K562 (cell line): Measurements from ENCODE around the gene THADA. TPM values are rescaled to one million over a fixed set of nuclear protein-coding genes. Genes with fewer than 3 reads are reported as not detected.
A peak's percentile ranks its signal among the peaks of the same experiment; 100 is the strongest.

Experiments
- ATAC-seq: fragments of 200-7000 bp; cut with Tn5 transposase; 3 replicates; pipeline ENCODE4 v1.9.1; 2020; ENCODE audit warnings: moderate library complexity
- BruUV-seq: library from RNA; stranded (reverse); fragments of 400-500 nt; replicated peaks from 2 replicates; lab custom pipeline; 2021; lab: Mats Ljungman, UMichigan
- CTCF ChIA-PET: fragments of 300-600 bp; formaldehyde crosslinking; extraction: SDS; loops from one replicate; lab custom pipeline; 2021; ENCODE audit warnings: low intra/inter-chr PET ratio; lab: Yijun Ruan, JAX
- POLR2A ChIA-PET: fragments of 300-600, 350-650 bp; sonication (Branson Sonifier 250); formaldehyde crosslinking; extraction: SDS; loops from one replicate; lab custom pipeline; 2021; ENCODE audit warnings: antibody characterized with exemption, inconsistent platforms; lab: Yijun Ruan, JAX
- DNase-seq, 4 experiments: peaks; one replicate each; pipeline versions ENCODE4 v3.0.0 to v3.0.0-alpha.2; 2011 to 2018; ENCODE audit warnings: low spot score in 3 of 4, mixed read lengths in 3 of 4; ENCODE audit errors: extremely low read depth in 1 of 4
- FAIRE-seq: peaks from 2 replicates; lab custom pipeline; 2011; peaks lifted over from hg19 to GRCh38; lab: Jason Lieb, UNC
- H2AFZ ChIP-seq: 2 replicates; pipeline ENCODE4 v1.6.0; 2011; ENCODE audit warnings: low read depth, low read length, control low read depth, inconsistent platforms
- H3K27ac ChIP-seq: fragments of 200-600 bp; 3 replicates; pipeline ENCODE4 v1.8.0; 2011; ENCODE audit warnings: low read depth, mild to moderate bottlenecking, control low read depth, inconsistent platforms, low read length, moderate library complexity, mixed read lengths; ENCODE audit errors: extremely low read depth
- H3K27me3 ChIP-seq, 2 experiments: fragments of 300-600 bp in 1 of 2; 2 replicates in 1 of 2; 3 replicates in 1 of 2; pipeline versions ENCODE4 v1.6.0 to v1.8.0; 2011; ENCODE audit warnings: inconsistent platforms in 2 of 2, low read length in 2 of 2, mild to moderate bottlenecking in 1 of 2, mixed read lengths in 1 of 2, moderate library complexity in 1 of 2; ENCODE audit not compliant: control insufficient read depth in 2 of 2, insufficient read depth in 2 of 2
- H3K36me3 ChIP-seq: fragments of 300-600 bp; 3 replicates; pipeline ENCODE4 v1.8.0; 2011; ENCODE audit warnings: mild to moderate bottlenecking, low read length, inconsistent platforms; ENCODE audit not compliant: control insufficient read depth, insufficient read depth
- H3K4me1 ChIP-seq, 2 experiments: fragments of 200-600 bp in 1 of 2; replicated peaks in 1 of 2; 2 replicates in 1 of 2; 3 replicates in 1 of 2; pipeline versions ENCODE4 v1.5.1 to v1.8.0; 2011; ENCODE audit warnings: inconsistent platforms in 2 of 2, low read length in 2 of 2, mild to moderate bottlenecking in 1 of 2, mixed read lengths in 1 of 2, moderate library complexity in 1 of 2; ENCODE audit not compliant: control insufficient read depth in 2 of 2, insufficient read depth in 2 of 2
- H3K4me2 ChIP-seq: 2 replicates; pipeline ENCODE4 v1.6.1; 2011; ENCODE audit warnings: low read length, control low read depth, inconsistent platforms, mixed read lengths; ENCODE audit not compliant: insufficient read depth
- H3K4me3 ChIP-seq: fragments of 200-600 bp; sonication (generic), shearing (Covaris generic); 2 replicates; pipeline ENCODE4 v1.5.1; 2016; ENCODE audit warnings: control low read depth, inconsistent platforms
- H3K79me2 ChIP-seq: fragments of 200-600 bp; 3 replicates; pipeline ENCODE4 v1.8.0; 2011; ENCODE audit warnings: low read length, inconsistent platforms; ENCODE audit not compliant: control insufficient read depth, insufficient read depth
- H3K9ac ChIP-seq, 2 experiments: 2 replicates each; pipeline versions ENCODE4 v1.6.0 to v1.6.1; 2011; ENCODE audit warnings: low read depth in 2 of 2, low read length in 2 of 2, control low read depth in 1 of 2, inconsistent platforms in 1 of 2, mild to moderate bottlenecking in 1 of 2, mixed read lengths in 1 of 2; ENCODE audit not compliant: insufficient read depth in 1 of 2
- H3K9me1 ChIP-seq: one replicate; pipeline ENCODE4 v1.6.0; 2011; ENCODE audit warnings: inconsistent platforms, mild to moderate bottlenecking, low read length, moderate library complexity; ENCODE audit not compliant: control insufficient read depth, insufficient read depth
- H3K9me3 ChIP-seq: replicated peaks from 2 replicates; pipeline ENCODE4 v1.5.1; 2011; ENCODE audit warnings: low read depth, low read length, inconsistent platforms; ENCODE audit not compliant: control insufficient read depth, insufficient read depth
- H4K20me1 ChIP-seq: replicated peaks from 2 replicates; pipeline ENCODE4 v1.6.1; 2011; ENCODE audit warnings: low read length, inconsistent platforms, mixed read lengths; ENCODE audit not compliant: control insufficient read depth, insufficient read depth
- ELF2 ChIP-seq: fragments of 250-450 bp; sonication (Bioruptor Pico); IDR thresholded peaks from 2 replicates; pipeline ENCODE4 v1.5.0; 2021; ENCODE audit warnings: mild to moderate bottlenecking
- NFRKB ChIP-seq: fragments of 450-650 bp; IDR thresholded peaks from 2 replicates; pipeline ENCODE4 v1.6.1; 2016; ENCODE audit warnings: low read depth
- NR2C1 ChIP-seq, 2 experiments: fragments of 450-650 bp; IDR thresholded peaks; 2 replicates each; pipeline ENCODE4 v1.6.1; 2017; ENCODE audit warnings: mild to moderate bottlenecking in 2 of 2, antibody characterized with exemption in 1 of 2, inconsistent platforms in 1 of 2, missing compliant biosample characterization in 1 of 2, missing genetic modification characterization in 1 of 2
- RBM15 ChIP-seq: fragments of 200-400 bp; formaldehyde crosslinking; IDR thresholded peaks from 2 replicates; pipeline ENCODE4 v1.6.1; 2018; ENCODE audit warnings: mild to moderate bottlenecking, low read length, moderate library complexity; ENCODE audit not compliant: insufficient read depth
- SIN3B ChIP-seq: fragments of 450-650 bp; IDR thresholded peaks from 2 replicates; pipeline ENCODE4 v1.6.1; 2017; ENCODE audit warnings: low read depth, mild to moderate bottlenecking, moderate library complexity
- STAT5A ChIP-seq: IDR thresholded peaks from 2 replicates; pipeline ENCODE4 v1.6.1; 2012; ENCODE audit warnings: low read length, inconsistent platforms, borderline replicate concordance
- SUPT5H ChIP-seq: fragments of 450-650 bp; IDR thresholded peaks from 2 replicates; pipeline ENCODE4 v1.6.1; 2016
- ZC3H11A ChIP-seq: IDR thresholded peaks from 2 replicates; pipeline ENCODE4 v1.6.1; 2012; ENCODE audit warnings: low read depth, low read length, improper control_type of control experiment
- ZNF174 ChIP-seq: fragments of 250-450 bp; sonication (Bioruptor Pico); IDR thresholded peaks from 2 replicates; pipeline ENCODE4 v1.4.0; 2020; ENCODE audit warnings: mild to moderate bottlenecking
- ZNF444 ChIP-seq: fragments of 250-450 bp; sonication (Bioruptor Pico); IDR thresholded peaks from 2 replicates; pipeline ENCODE4 v1.4.0; 2020; ENCODE audit warnings: mild to moderate bottlenecking, moderate library complexity
- ZNF449 ChIP-seq: fragments of 250-450 bp; sonication (Bioruptor Pico); IDR thresholded peaks from 2 replicates; pipeline ENCODE4 v1.8.0; 2022; ENCODE audit warnings: moderate library complexity, mild to moderate bottlenecking, inconsistent platforms
- ZNF57 ChIP-seq: fragments of 450-650 bp; formaldehyde crosslinking; IDR thresholded peaks from 2 replicates; pipeline ENCODE4 v1.4.0; 2020; ENCODE audit warnings: mild to moderate bottlenecking, moderate library complexity
- ZNF609 ChIP-seq: sonication (generic); formaldehyde crosslinking; IDR thresholded peaks from 2 replicates; pipeline ENCODE4 v1.8.1; 2023; ENCODE audit warnings: missing genetic modification reagents, mild to moderate bottlenecking, borderline replicate concordance
- ZNF780A ChIP-seq: fragments of 250-450 bp; sonication (Bioruptor Pico); IDR thresholded peaks from 2 replicates; pipeline ENCODE4 v1.5.0; 2021; ENCODE audit warnings: mild to moderate bottlenecking
- WGBS: fragments of 100-300 bp; shearing (Covaris generic); methylation state at CpG from one replicate; pipeline ENCODE4 v1.1.6; 2016; ENCODE audit warnings: low coverage, mixed read lengths; ENCODE audit not compliant: insufficient coverage; ENCODE audit errors: missing lambda C conversion rate; 5-methylcytosine and 5-hydroxymethylcytosine counted together
- in situ Hi-C: fragments of 300-500 bp; cut with MboI; formaldehyde crosslinking; loops from 4 replicates; pipeline ENCODE4 v1.15.0; 2018; ENCODE audit warnings: inconsistent platforms, mixed read lengths
- intact Hi-C: fragments of 100-400 bp; cut with micrococcal nuclease; formaldehyde crosslinking; loops from 2 replicates; pipeline ENCODE4 v1.14.2; 2022
- polyA plus RNA-seq, 8 experiments: library from polyadenylated mRNA; depleted of rRNA in 4 of 8; stranded (reverse) in 5 of 8; unstranded in 3 of 8; fragments of >200 nt; fragmentation: Nextera tagmentation in 2 of 8; fragmentation: Illumina TruSeq in 1 of 8; extraction: Ambion mirVana in 2 of 8; extraction: Trizol in 1 of 8; gene quantifications; 2 replicates each; pipeline versions ENCODE4 v1.2.1 to v1.2.3, GENCODE V29; 2011 to 2014; ENCODE audit warnings: inconsistent platforms in 1 of 8, missing spikeins in 1 of 8
- total RNA-seq, 7 experiments: library from RNA; depleted of rRNA in 6 of 7; stranded (reverse); fragments of >200 nt in 6 of 7; fragmentation: Illumina TruSeq in 2 of 7; extraction: Trizol in 2 of 7; gene quantifications; 2 replicates each; pipeline versions ENCODE4 v1.2.1 to v1.2.3, GENCODE V29; 2011 to 2021; ENCODE audit warnings: low replicate concordance in 1 of 7
- TF ChIP-seq, protein P1 (sequence below): fragments of 200-800 bp; sonication (Bioruptor generic); IDR thresholded peaks from 2 replicates; pipeline ENCODE4 v1.6.1; 2017; ENCODE audit warnings: missing genetic modification characterization, missing compliant biosample characterization

The THADA gene
- total and polyA plus RNA-seq, 9 of the 15 experiments (the other 6 are each of a cell fraction or from before 2014, with no cell fraction given): 17.8 to 34.7 (median 31.9) TPM

- no peaks in the 10 kb centered on the region for H3K4me1 ChIP-seq
Measured at GRCh38 chr2:43278564-43279220, 317.1 kb downstream of the THADA start.

More at GRCh38 chr2:43278564-43279220, 317.1 kb downstream of the THADA start:
- Histone ChIP-seq H3K79me2 (no peaks in the 10 kb centered on the region), H3K4me2 (no peak overlapping the region), H2AFZ (no peak overlapping the region), H4K20me1 (no peaks in the 10 kb centered on the region), H3K9me1 (no peaks in the 10 kb centered on the region), H3K9me3 (no peaks in the 10 kb centered on the region), H3K36me3 (peaks cover 13% of the 10 kb centered on the region), H3K27ac (no peak overlapping the region), H3K9ac (peak overlapping the region in 1 of 2 experiments; percentile 36; a peak in 1 of 4 replicates), H3K4me3 (no peak overlapping the region), H3K27me3 (no peaks in the 10 kb centered on the region)
- FAIRE-seq: no peak
- BruUV-seq: no TSS peak
- intact Hi-C loops: loop anchor here (5.0 kb wide), 1 partner anchor 204 kb away; no protein-coding TSS in a partner anchor
- 86% methylated on average over 9 of the region's 10 CpGs for WGBS
- ATAC-seq: no peak
- DNase-seq: no peak
- in situ Hi-C loops: no loop called here
- ChIA-PET CTCF (interaction anchor here (1.1 to 1.8 kb wide), 3 partner anchors 206 to 264 kb away, joined by 4 to 13 read pairs (median 4); no protein-coding TSS in a partner anchor), POLR2A (interaction anchor here (0.6 to 1.3 kb wide), 3 partner anchors 11 to 347 kb away, joined by 3 read pairs; no protein-coding TSS in a partner anchor)
- TF ChIP-seq RBM15: no peak
- TF ChIP-seq ZNF444 (CRISPR knock-in tag): no peak
- no peak for TF ChIP-seq ZNF780A (CRISPR knock-in tag)
- no peak for TF ChIP-seq SIN3B
- TF ChIP-seq NFRKB: no peak
- TF ChIP-seq, protein P1, sequence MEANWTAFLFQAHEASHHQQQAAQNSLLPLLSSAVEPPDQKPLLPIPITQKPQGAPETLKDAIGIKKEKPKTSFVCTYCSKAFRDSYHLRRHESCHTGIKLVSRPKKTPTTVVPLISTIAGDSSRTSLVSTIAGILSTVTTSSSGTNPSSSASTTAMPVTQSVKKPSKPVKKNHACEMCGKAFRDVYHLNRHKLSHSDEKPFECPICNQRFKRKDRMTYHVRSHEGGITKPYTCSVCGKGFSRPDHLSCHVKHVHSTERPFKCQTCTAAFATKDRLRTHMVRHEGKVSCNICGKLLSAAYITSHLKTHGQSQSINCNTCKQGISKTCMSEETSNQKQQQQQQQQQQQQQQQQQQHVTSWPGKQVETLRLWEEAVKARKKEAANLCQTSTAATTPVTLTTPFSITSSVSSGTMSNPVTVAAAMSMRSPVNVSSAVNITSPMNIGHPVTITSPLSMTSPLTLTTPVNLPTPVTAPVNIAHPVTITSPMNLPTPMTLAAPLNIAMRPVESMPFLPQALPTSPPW (CRISPR knock-in tag): no peak
- no peak for TF ChIP-seq ZC3H11A
- no peak for TF ChIP-seq ZNF174 (CRISPR knock-in tag)
- TF ChIP-seq ZNF449: no peak
- TF ChIP-seq STAT5A: no peak
- TF ChIP-seq ZNF609 (CRISPR knock-in tag): no peak
- no peak for TF ChIP-seq NR2C1 (IDR thresholded peaks at IDR 0.05)
- TF ChIP-seq NR2C1 (tag; IDR thresholded peaks at IDR 0.05): no peak
- no peak for TF ChIP-seq SUPT5H
- TF ChIP-seq ELF2 (CRISPR knock-in tag): no peak
- TF ChIP-seq ZNF57 (CRISPR knock-in tag): no peak
- TF ChIP-seq, all 486 proteins: peak for 0
